ENCODE results near the gene MYO3B.

The MYO3B gene

GRCh38 chr2:170240629-170241028, 62.7 kb downstream of the MYO3B start:
- Histone ChIP-seq H3K9me3 (no peaks in the 10 kb centered on the region), H3K4me3 (ENCODE audit: low read depth, low read length) (no peak overlapping the region), H3K27me3 (no peaks in the 10 kb centered on the region), H3K36me3 (no peaks in the 10 kb centered on the region), H3K4me1 (peaks cover 9% of the 10 kb centered on the region)
- DNase-seq: no peak
- TF ChIP-seq, protein P1, sequence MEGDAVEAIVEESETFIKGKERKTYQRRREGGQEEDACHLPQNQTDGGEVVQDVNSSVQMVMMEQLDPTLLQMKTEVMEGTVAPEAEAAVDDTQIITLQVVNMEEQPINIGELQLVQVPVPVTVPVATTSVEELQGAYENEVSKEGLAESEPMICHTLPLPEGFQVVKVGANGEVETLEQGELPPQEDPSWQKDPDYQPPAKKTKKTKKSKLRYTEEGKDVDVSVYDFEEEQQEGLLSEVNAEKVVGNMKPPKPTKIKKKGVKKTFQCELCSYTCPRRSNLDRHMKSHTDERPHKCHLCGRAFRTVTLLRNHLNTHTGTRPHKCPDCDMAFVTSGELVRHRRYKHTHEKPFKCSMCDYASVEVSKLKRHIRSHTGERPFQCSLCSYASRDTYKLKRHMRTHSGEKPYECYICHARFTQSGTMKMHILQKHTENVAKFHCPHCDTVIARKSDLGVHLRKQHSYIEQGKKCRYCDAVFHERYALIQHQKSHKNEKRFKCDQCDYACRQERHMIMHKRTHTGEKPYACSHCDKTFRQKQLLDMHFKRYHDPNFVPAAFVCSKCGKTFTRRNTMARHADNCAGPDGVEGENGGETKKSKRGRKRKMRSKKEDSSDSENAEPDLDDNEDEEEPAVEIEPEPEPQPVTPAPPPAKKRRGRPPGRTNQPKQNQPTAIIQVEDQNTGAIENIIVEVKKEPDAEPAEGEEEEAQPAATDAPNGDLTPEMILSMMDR (IDR thresholded peaks at IDR 0.05; ENCODE audit: low read depth, low read length): no peak

DNA sequence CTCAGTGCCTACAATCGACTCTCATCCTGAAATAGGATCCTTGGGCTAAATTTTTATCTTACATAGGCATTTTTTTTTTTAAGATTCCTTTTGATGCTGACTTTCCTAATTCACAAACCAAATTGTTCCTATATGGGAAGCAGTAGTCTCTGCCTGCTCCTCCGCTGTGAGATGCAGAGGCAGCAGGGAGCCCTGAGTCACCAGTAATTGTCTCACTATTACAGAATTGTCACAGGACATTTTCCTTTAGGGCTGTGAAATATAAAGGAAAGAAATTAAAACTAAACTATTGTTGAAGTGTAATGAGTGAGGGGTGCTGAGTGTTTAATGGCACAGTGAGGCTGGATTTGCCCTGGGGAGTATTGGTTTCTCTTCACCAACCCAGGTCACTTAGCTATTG, 63.8 kb downstream of the MYO3B start:
- H3K4me1 ChIP-seq: peaks cover 2% of the 10 kb centered on the region; the same call in 1 of the 2 replicates
- no peak overlapping the region for H3K4me3 ChIP-seq (ENCODE audit: low read depth, low read length)
- H3K27me3 ChIP-seq: no peaks in the 10 kb centered on the region
- TF ChIP-seq, protein P1 (IDR thresholded peaks at IDR 0.05; ENCODE audit: low read depth, low read length): no peak
- H3K9me3 ChIP-seq: no peaks in the 10 kb centered on the region
- DNase-seq: no peak
- H3K36me3 ChIP-seq: no peaks in the 10 kb centered on the region

DNA sequence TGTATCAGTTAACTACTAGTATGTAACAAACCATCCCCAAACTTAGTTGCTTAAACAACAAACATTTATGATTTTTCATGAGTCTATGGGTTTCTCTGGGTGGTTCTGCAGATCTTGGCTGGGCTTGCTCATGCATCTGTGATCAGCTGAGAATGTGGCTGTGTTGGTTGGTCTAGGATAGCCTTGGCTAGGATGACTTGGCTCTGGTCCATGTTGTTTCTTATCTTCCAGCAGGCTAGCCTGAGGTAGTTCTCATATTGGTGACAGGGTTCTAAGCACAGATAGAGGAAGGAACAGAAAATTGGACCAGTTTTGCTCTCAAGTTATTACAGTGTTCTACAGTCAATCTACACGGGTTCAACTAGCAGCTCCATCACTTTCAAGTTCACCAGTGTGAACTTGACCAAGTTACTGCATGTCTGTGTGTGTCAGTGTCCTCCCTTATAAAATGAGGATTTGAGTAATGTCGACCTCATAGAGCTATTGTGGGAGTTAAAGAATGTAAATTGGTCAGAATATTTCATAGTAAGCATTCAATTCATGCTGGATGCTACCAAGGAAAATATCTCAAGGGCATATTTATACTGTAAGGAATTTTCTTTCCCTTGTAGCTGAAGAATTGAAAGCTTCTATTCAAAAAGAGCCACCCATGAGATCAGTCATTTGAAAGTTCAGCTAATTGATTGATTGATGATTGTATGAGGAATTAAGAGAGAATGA, 65.3 kb downstream of the MYO3B start:
- DNase-seq: peak; percentile 10
- Histone ChIP-seq H3K4me3 (ENCODE audit: low read depth, low read length) (no peak overlapping the region), H3K27me3 (no peaks in the 10 kb centered on the region), H3K36me3 (no peaks in the 10 kb centered on the region), H3K4me1 (no peaks in the 10 kb centered on the region), H3K9me3 (no peaks in the 10 kb centered on the region)
- TF ChIP-seq, protein P1 (IDR thresholded peaks at IDR 0.05; ENCODE audit: low read depth, low read length): no peak

DNA sequence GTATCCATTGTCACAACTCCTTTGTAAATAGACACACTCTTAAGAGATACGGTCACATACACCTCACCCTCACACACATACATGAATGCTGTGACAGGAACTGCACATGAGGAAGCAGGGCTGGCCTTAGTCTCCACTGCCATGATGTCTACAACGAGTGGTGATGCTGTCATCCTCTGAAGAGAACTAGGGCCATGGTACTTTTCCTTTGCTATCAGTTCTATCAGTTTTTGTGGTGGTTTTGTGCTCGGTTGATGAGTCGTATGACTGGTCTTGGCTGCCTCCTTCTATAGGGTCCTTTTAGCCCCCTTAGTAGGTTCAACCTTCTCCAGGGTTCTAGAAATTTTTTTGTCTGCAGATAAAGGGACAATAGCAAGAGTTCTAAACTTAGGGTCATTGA, 66.0 kb downstream of the MYO3B start:
- TF ChIP-seq, protein P1 (IDR thresholded peaks at IDR 0.05; ENCODE audit: low read depth, low read length): no peak
- H3K9me3 ChIP-seq: no peaks in the 10 kb centered on the region
- no peaks in the 10 kb centered on the region for H3K27me3 ChIP-seq
- no peaks in the 10 kb centered on the region for H3K36me3 ChIP-seq
- H3K4me3 ChIP-seq (ENCODE audit: low read depth, low read length): no peak overlapping the region
- H3K4me1 ChIP-seq: no peaks in the 10 kb centered on the region
- no peak for DNase-seq

DNA sequence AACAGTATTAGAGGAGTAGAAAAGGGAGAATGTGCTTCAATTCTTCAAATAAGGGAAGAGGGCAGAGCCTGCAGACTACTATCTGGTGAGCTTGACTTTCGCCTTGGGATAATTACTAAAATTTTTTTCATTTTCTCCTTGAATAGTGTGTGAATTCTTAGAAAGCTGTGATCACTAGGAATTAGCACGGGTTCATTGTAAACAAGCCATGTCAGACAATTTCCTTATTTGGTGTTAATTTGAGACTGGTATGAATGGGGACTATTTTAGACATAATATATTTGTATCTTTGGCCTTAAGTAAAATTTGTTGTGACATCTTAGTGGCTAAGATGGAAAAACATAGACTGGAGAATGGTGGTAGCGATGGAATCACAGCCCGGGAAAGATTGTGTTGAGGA, 66.6 kb downstream of the MYO3B start:
- Histone ChIP-seq H3K36me3 (no peaks in the 10 kb centered on the region), H3K4me1 (no peaks in the 10 kb centered on the region)

GRCh38 chr2:170245312-170245711, 67.4 kb downstream of the MYO3B start:
- H3K36me3 ChIP-seq: no peaks in the 10 kb centered on the region
- no peak for DNase-seq
- no peaks in the 10 kb centered on the region for H3K4me1 ChIP-seq
- H3K4me3 ChIP-seq (ENCODE audit: low read depth, low read length): no peak overlapping the region
- no peaks in the 10 kb centered on the region for H3K9me3 ChIP-seq
- H3K27me3 ChIP-seq: no peaks in the 10 kb centered on the region
- TF ChIP-seq, protein P1 (IDR thresholded peaks at IDR 0.05; ENCODE audit: low read depth, low read length): no peak

More for the DNA sequence above, 66.6 kb downstream of the MYO3B start:
- TF ChIP-seq, protein P1 (IDR thresholded peaks at IDR 0.05; ENCODE audit: low read depth, low read length): no peak
- H3K4me3 ChIP-seq (ENCODE audit: low read depth, low read length): no peak overlapping the region
- DNase-seq: no peak
- H3K9me3 ChIP-seq: no peaks in the 10 kb centered on the region
- H3K27me3 ChIP-seq: no peaks in the 10 kb centered on the region
